ENCODE measurements around the gene PTGR1.

GRCh38 chr9:111633389-111633736 lies 33.9 kb upstream of the PTGR1 start:
- TF ChIP-seq POLR2AphosphoS5 (IDR thresholded peaks at IDR 0.05; ENCODE audit: borderline replicate concordance, low read depth, low read length) = no peak
- no peak for TF ChIP-seq EZH2 (IDR thresholded peaks at IDR 0.05)

All from SK-N-MC (cell line).